H9 (cell line): Measurements from ENCODE around the gene ERVMER34-1. TPM values are rescaled to one million over a fixed set of nuclear protein-coding genes. Genes with fewer than 3 reads are reported as not detected.

Source experiments
- DNase-seq: peaks from one replicate; pipeline ENCODE4 v3.0.0-alpha.2; 2017
- H2AFZ ChIP-seq: one replicate; pipeline ENCODE4 v1.6.1; 2013; ENCODE audit warnings: mild to moderate bottlenecking, low read length, control low read depth, moderate library complexity
- H2AK5ac ChIP-seq: 2 replicates; pipeline ENCODE4 v1.6.1; 2013; ENCODE audit warnings: low read length, control low read depth, mixed read lengths; ENCODE audit not compliant: insufficient read length
- H2BK120ac ChIP-seq: one replicate; pipeline ENCODE4 v1.6.1; 2013; ENCODE audit warnings: low read depth, mild to moderate bottlenecking, low read length, control low read depth, inconsistent platforms; ENCODE audit not compliant: poor library complexity, severe bottlenecking
- H2BK12ac ChIP-seq: 2 replicates; pipeline ENCODE4 v1.6.1; 2013; ENCODE audit warnings: low read length, control low read depth, mixed read lengths, low read depth; ENCODE audit not compliant: insufficient read length
- H2BK15ac ChIP-seq: 2 replicates; pipeline ENCODE4 v1.6.1; 2013; ENCODE audit warnings: low read depth, low read length, control low read depth
- H2BK20ac ChIP-seq: one replicate; pipeline ENCODE4 v1.6.1; 2013; ENCODE audit warnings: low read depth, mild to moderate bottlenecking, low read length, control low read depth, inconsistent platforms; ENCODE audit not compliant: poor library complexity, severe bottlenecking
- H2BK5ac ChIP-seq: 2 replicates; pipeline ENCODE4 v1.6.1; 2013; ENCODE audit warnings: low read length, control low read depth, mixed read lengths; ENCODE audit not compliant: insufficient read length
- H3K14ac ChIP-seq: 2 replicates; pipeline ENCODE4 v1.6.1; 2013; ENCODE audit warnings: low read length, control low read depth; ENCODE audit not compliant: insufficient read depth
- H3K18ac ChIP-seq: 2 replicates; pipeline ENCODE4 v1.6.1; 2013; ENCODE audit warnings: low read depth, mild to moderate bottlenecking, mixed read lengths, low read length, control low read depth; ENCODE audit not compliant: insufficient read length
- H3K23ac ChIP-seq: 2 replicates; pipeline ENCODE4 v1.6.1; 2013; ENCODE audit warnings: low read length, control low read depth, mixed read lengths, low read depth; ENCODE audit not compliant: insufficient read length
- H3K23me2 ChIP-seq: 2 replicates; pipeline ENCODE4 v1.6.1; 2013; ENCODE audit warnings: low read depth, mild to moderate bottlenecking, mixed read lengths, low read length, control low read depth; ENCODE audit not compliant: insufficient read length, poor library complexity, severe bottlenecking
- H3K27ac ChIP-seq: 2 replicates; pipeline ENCODE4 v1.5.1; 2013; ENCODE audit warnings: low read length, control low read depth, mixed read lengths, low read depth; ENCODE audit not compliant: insufficient read length
- H3K27me3 ChIP-seq: 2 replicates; pipeline ENCODE4 v1.6.1; 2013; ENCODE audit warnings: low read length, control low read depth, inconsistent platforms; ENCODE audit not compliant: insufficient read depth
- H3K4ac ChIP-seq: 2 replicates; pipeline ENCODE4 v1.6.1; 2013; ENCODE audit warnings: low read depth, mild to moderate bottlenecking, control low read depth, inconsistent platforms, low read length, moderate library complexity
- H3K4me1 ChIP-seq: 2 replicates; pipeline ENCODE4 v1.6.1; 2013; ENCODE audit warnings: low read length, control low read depth, inconsistent platforms; ENCODE audit not compliant: insufficient read depth
- H3K4me2 ChIP-seq: 2 replicates; pipeline ENCODE4 v1.6.1; 2013; ENCODE audit warnings: low read length, control low read depth, mixed read lengths; ENCODE audit not compliant: insufficient read length, insufficient read depth
- H3K56ac ChIP-seq: 2 replicates; pipeline ENCODE4 v1.6.1; 2013; ENCODE audit warnings: low read depth, mild to moderate bottlenecking, mixed read lengths, low read length, control low read depth; ENCODE audit not compliant: insufficient read length
- H3K79me1 ChIP-seq: 2 replicates; pipeline ENCODE4 v1.6.1; 2013; ENCODE audit warnings: low read depth, mild to moderate bottlenecking, moderate library complexity, low read length, control low read depth, inconsistent platforms; ENCODE audit not compliant: insufficient read depth, poor library complexity, severe bottlenecking
- H3K79me2 ChIP-seq: 2 replicates; pipeline ENCODE4 v1.6.1; 2013; ENCODE audit warnings: low read length, control low read depth, inconsistent platforms; ENCODE audit not compliant: insufficient read depth
- H3K9ac ChIP-seq: 2 replicates; pipeline ENCODE4 v1.6.1; 2013; ENCODE audit warnings: low read length, control low read depth, mixed read lengths; ENCODE audit not compliant: insufficient read length; ENCODE audit errors: extremely low read depth
- H3K9me3 ChIP-seq: one replicate; pipeline ENCODE4 v1.6.1; 2013; ENCODE audit warnings: low read depth, low read length, inconsistent platforms; ENCODE audit not compliant: control insufficient read depth
- H3T11ph ChIP-seq: one replicate; pipeline ENCODE4 v1.6.1; 2013; ENCODE audit warnings: mild to moderate bottlenecking, low read length, control low read depth, inconsistent platforms
- H4K20me1 ChIP-seq: one replicate; pipeline ENCODE4 v1.6.1; 2013; ENCODE audit not compliant: control insufficient read depth, insufficient read length, insufficient read depth
- H4K5ac ChIP-seq: 2 replicates; pipeline ENCODE4 v1.6.1; 2013; ENCODE audit warnings: low read depth, mild to moderate bottlenecking, mixed read lengths, low read length, control low read depth; ENCODE audit not compliant: insufficient read length
- H4K8ac ChIP-seq: replicated peaks from 2 replicates; pipeline ENCODE4 v1.6.1; 2013; ENCODE audit warnings: low read length, control low read depth, mixed read lengths, low read depth; ENCODE audit not compliant: insufficient read length
- H4K91ac ChIP-seq: 2 replicates; pipeline ENCODE4 v1.6.1; 2013; ENCODE audit warnings: low read depth, mild to moderate bottlenecking, moderate library complexity, mixed read lengths, low read length, control low read depth; ENCODE audit not compliant: insufficient read length
- H3K27ac Mint-ChIP-seq, 3 experiments: 2 replicates in 2 of 3; 3 replicates in 1 of 3; pipeline ENCODE4 v1.8.0; 2020 to 2021; ENCODE audit warnings: mixed read lengths in 3 of 3, mild to moderate bottlenecking in 1 of 3, moderate library complexity in 1 of 3
- H3K27me3 Mint-ChIP-seq: 2 replicates; pipeline ENCODE4 v1.8.0; 2021; ENCODE audit warnings: low read depth, mild to moderate bottlenecking, moderate library complexity, mixed read lengths
- H3K36me3 Mint-ChIP-seq, 3 experiments: 2 replicates in 2 of 3; 3 replicates in 1 of 3; pipeline ENCODE4 v1.8.0; 2020 to 2021; ENCODE audit warnings: low read depth in 3 of 3, mixed read lengths in 3 of 3; ENCODE audit not compliant: insufficient read depth in 1 of 3
- H3K4me1 Mint-ChIP-seq, 2 experiments: 2 replicates each; pipeline ENCODE4 v1.8.0; 2020; ENCODE audit warnings: mixed read lengths in 2 of 2
- H3K4me3 Mint-ChIP-seq, 2 experiments: 2 replicates in 1 of 2; 3 replicates in 1 of 2; pipeline ENCODE4 v1.8.0; 2020 to 2021; ENCODE audit warnings: mild to moderate bottlenecking in 2 of 2, mixed read lengths in 2 of 2, moderate library complexity in 1 of 2
- H3K9me3 Mint-ChIP-seq, 2 experiments: 2 replicates in 1 of 2; 3 replicates in 1 of 2; pipeline ENCODE4 v1.8.0; 2020; ENCODE audit warnings: mild to moderate bottlenecking in 2 of 2, mixed read lengths in 2 of 2, moderate library complexity in 1 of 2
- CTCF ChIP-seq: fragments of 200-600 bp; sonication (generic); conservative IDR thresholded peaks from 3 replicates; pipeline ENCODE4 v1.8.0; 2021; ENCODE audit warnings: antibody characterized with exemption, mild to moderate bottlenecking
- WGBS: extraction: QIAGEN DNeasy Blood & Tissue Kit; methylation state at CpG from one replicate; pipeline ENCODE4 v1.1.7; 2013; ENCODE audit warnings: missing lambda C conversion rate, low lambda C conversion rate, mixed read lengths; ENCODE audit not compliant: insufficient read length; ENCODE audit errors: extremely low coverage; 5-methylcytosine and 5-hydroxymethylcytosine counted together
- total RNA-seq: library from RNA; stranded (reverse); gene quantifications from 2 replicates; pipeline ENCODE4 v1.2.1, GENCODE V29; 2021

Gene ERVMER34-1
- total RNA-seq, 1 experiment from 2014 or later: 14.4 TPM

- Histone ChIP-seq H3K9me3 (no peaks in the 10 kb centered on the region), H3K14ac (no peak overlapping the region), H3K23me2 (no peaks in the 10 kb centered on the region), H4K20me1 (no peaks in the 10 kb centered on the region), H3T11ph (no peak overlapping the region), H2BK12ac (no peak overlapping the region), H2BK5ac (no peak overlapping the region), H3K18ac (no peak overlapping the region), H4K91ac (no peak overlapping the region), H3K4ac (no peak overlapping the region), H3K79me2 (no peaks in the 10 kb centered on the region), H3K56ac (no peak overlapping the region), H2BK120ac (no peak overlapping the region), H3K4me1 (peaks cover 1% of the 10 kb centered on the region; the same call in 1 of the 2 replicates), H4K5ac (no peak overlapping the region), H3K23ac (no peak overlapping the region), H3K79me1 (no peaks in the 10 kb centered on the region), H2AFZ (no peak overlapping the region), H4K8ac (no peak overlapping the region), H2BK15ac (no peak overlapping the region), H3K9ac (no peak overlapping the region), H2AK5ac (no peak overlapping the region), H3K27ac (no peak overlapping the region), H3K4me2 (no peak overlapping the region), H2BK20ac (no peak overlapping the region), H3K27me3 (no peaks in the 10 kb centered on the region)
- no peak for TF ChIP-seq CTCF
- no CpG with 5 or more reads among the region's 6 CpGs for WGBS
- H3K4me1 Mint-ChIP-seq: peaks cover 6 to 9% of the 10 kb centered on the region in 2 experiments; a peak in 3 of 4 replicates
- no peak for DNase-seq
- no peak overlapping the region for H3K4me3 Mint-ChIP-seq
- H3K27me3 Mint-ChIP-seq: no peaks in the 10 kb centered on the region
- H3K27ac Mint-ChIP-seq: no peak overlapping the region
- no peaks in the 10 kb centered on the region; a peak in 2 of 5 replicates for H3K9me3 Mint-ChIP-seq
- no peaks in the 10 kb centered on the region for H3K36me3 Mint-ChIP-seq
These were observed 38.5 kb upstream of the ERVMER34-1 start for GRCh38 chr4:52789774-52790173.
